Measurements from ENCODE around the gene GPC6. TPM values are rescaled to one million over a fixed set of nuclear protein-coding genes. Genes with fewer than 3 reads are reported as not detected.

GPC6 gene
- total RNA-seq, 1 experiment from 2014 or later = not detected

DNA sequence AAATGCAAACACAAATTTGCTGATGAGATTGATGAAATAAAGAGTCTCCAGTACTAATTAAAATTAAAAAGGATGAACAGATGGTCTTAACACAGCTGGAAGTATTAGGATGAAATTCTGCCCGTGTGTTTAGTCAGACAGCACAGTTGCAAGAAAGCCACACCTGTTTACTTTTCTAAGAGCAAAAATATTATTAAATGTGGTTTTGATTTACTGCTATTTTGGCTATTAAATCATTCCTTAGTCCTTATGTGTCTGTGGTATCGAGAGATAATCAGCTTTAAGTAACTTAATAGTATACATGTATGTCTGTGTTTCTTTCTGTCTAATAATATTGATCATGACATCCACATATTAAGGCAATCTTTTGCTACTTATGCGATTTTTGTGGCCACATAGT is 494.9 kb downstream of the GPC6 start:
- ChIA-PET POLR2A (ENCODE audit: unreplicated experiment) (no interaction called here), CTCF (no interaction called here)
- no peaks in the 10 kb centered on the region for H3K9me2 ChIP-seq (ENCODE audit: insufficient read depth)
- H3K36me3 ChIP-seq (ENCODE audit: low read depth) = no peaks in the 10 kb centered on the region
- no peaks in the 10 kb centered on the region for H4K20me1 ChIP-seq (ENCODE audit: insufficient read depth)
- no peak overlapping the region for H3K4me3 ChIP-seq
- intact Hi-C loops (cut with micrococcal nuclease; ENCODE audit: unreplicated experiment) = no loop called here
- H3K9me3 ChIP-seq (ENCODE audit: insufficient read depth, low read depth) = no peaks in the 10 kb centered on the region
- TF ChIP-seq EZH2 (IDR thresholded peaks at IDR 0.05; ENCODE audit: low read depth) = no peak
- TF ChIP-seq, protein P1, sequence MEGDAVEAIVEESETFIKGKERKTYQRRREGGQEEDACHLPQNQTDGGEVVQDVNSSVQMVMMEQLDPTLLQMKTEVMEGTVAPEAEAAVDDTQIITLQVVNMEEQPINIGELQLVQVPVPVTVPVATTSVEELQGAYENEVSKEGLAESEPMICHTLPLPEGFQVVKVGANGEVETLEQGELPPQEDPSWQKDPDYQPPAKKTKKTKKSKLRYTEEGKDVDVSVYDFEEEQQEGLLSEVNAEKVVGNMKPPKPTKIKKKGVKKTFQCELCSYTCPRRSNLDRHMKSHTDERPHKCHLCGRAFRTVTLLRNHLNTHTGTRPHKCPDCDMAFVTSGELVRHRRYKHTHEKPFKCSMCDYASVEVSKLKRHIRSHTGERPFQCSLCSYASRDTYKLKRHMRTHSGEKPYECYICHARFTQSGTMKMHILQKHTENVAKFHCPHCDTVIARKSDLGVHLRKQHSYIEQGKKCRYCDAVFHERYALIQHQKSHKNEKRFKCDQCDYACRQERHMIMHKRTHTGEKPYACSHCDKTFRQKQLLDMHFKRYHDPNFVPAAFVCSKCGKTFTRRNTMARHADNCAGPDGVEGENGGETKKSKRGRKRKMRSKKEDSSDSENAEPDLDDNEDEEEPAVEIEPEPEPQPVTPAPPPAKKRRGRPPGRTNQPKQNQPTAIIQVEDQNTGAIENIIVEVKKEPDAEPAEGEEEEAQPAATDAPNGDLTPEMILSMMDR (conservative IDR thresholded peaks at IDR 0.05) = no peak
- no peaks in the 10 kb centered on the region for H3F3A ChIP-seq (ENCODE audit: insufficient read depth, low read depth)
- H3K4me2 ChIP-seq = no peak overlapping the region
- DNase-seq = no peak
- H3K27me3 ChIP-seq (ENCODE audit: insufficient read depth, low read depth) = no peaks in the 10 kb centered on the region
- BruUV-seq (replicated peaks) = no TSS peak
- no peaks in the 10 kb centered on the region for H3K4me1 ChIP-seq (replicated peaks; ENCODE audit: insufficient read depth)
- H2AFZ ChIP-seq = no peak overlapping the region
- H3K79me2 ChIP-seq (ENCODE audit: low read depth) = no peaks in the 10 kb centered on the region
- H3K27ac ChIP-seq = no peak overlapping the region

DNA sequence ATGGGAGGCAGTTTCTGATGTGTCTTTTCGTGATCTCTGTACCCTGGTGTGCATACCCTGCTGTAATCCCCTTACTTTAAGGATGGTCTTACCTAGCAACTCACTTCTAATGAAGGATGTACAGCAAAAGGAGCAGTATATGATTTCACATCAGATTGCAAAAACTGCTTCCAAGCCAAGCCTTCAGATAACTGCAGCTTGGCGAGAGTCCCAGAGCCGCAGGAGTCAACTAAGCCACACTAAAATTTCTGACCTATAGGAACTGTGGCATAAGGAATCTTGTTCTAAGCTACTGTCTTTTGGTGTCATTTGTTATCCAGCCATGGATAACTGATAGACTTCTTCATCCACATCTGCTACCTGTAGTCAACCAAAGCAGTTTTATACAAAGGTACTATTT is 496.7 kb downstream of the GPC6 start:
- intact Hi-C loops (cut with micrococcal nuclease; ENCODE audit: unreplicated experiment) = no loop called here
- Histone ChIP-seq H3K79me2 (ENCODE audit: low read depth) (no peaks in the 10 kb centered on the region), H3K27me3 (ENCODE audit: insufficient read depth, low read depth) (no peaks in the 10 kb centered on the region), H3K4me1 (replicated peaks; ENCODE audit: insufficient read depth) (no peaks in the 10 kb centered on the region), H2AFZ (no peak overlapping the region), H3K9me3 (ENCODE audit: insufficient read depth, low read depth) (no peaks in the 10 kb centered on the region), H3F3A (ENCODE audit: insufficient read depth, low read depth) (no peaks in the 10 kb centered on the region), H4K20me1 (ENCODE audit: insufficient read depth) (no peaks in the 10 kb centered on the region), H3K4me2 (no peak overlapping the region), H3K4me3 (no peak overlapping the region), H3K36me3 (ENCODE audit: low read depth) (no peaks in the 10 kb centered on the region), H3K9me2 (ENCODE audit: insufficient read depth) (no peaks in the 10 kb centered on the region), H3K27ac (no peak overlapping the region)
- no TSS peak for BruUV-seq (replicated peaks)
- no peak for TF ChIP-seq EZH2 (IDR thresholded peaks at IDR 0.05; ENCODE audit: low read depth)
- TF ChIP-seq, protein P1 (conservative IDR thresholded peaks at IDR 0.05) = no peak
- CTCF ChIA-PET = no interaction called here
- POLR2A ChIA-PET (ENCODE audit: unreplicated experiment) = no interaction called here
- DNase-seq = no peak

DNA sequence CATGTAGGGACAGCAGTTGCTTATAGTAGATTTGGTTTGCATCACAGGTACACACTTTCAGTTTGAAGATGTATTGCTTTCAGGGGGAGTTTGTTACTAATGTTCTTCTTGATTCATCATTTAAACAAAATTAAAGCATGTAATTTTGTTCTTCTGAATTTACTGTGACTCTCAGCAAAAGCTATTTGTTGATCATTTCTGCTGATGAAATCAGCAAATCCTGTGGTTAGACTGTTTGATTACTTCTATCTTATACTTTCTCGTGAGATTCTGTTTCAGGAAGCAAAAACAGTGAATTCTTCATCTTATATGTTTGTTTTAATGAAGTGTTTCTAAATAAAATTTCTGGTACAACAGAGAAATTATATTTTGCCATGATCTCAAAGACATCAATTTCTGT is 497.6 kb downstream of the GPC6 start:
- H3K4me2 ChIP-seq = no peak overlapping the region
- no peaks in the 10 kb centered on the region for H3K9me3 ChIP-seq (ENCODE audit: insufficient read depth, low read depth)
- POLR2A ChIA-PET (ENCODE audit: unreplicated experiment) = no interaction called here
- no peaks in the 10 kb centered on the region for H3K27me3 ChIP-seq (ENCODE audit: insufficient read depth, low read depth)
- intact Hi-C loops (cut with micrococcal nuclease; ENCODE audit: unreplicated experiment) = no loop called here
- H3F3A ChIP-seq (ENCODE audit: insufficient read depth, low read depth) = no peaks in the 10 kb centered on the region
- no peaks in the 10 kb centered on the region for H3K79me2 ChIP-seq (ENCODE audit: low read depth)
- H3K27ac ChIP-seq = no peak overlapping the region
- BruUV-seq (replicated peaks) = no TSS peak
- H3K4me3 ChIP-seq = no peak overlapping the region
- H4K20me1 ChIP-seq (ENCODE audit: insufficient read depth) = no peaks in the 10 kb centered on the region
- no peaks in the 10 kb centered on the region for H3K9me2 ChIP-seq (ENCODE audit: insufficient read depth)
- CTCF ChIA-PET = no interaction called here
- DNase-seq = no peak
- no peak overlapping the region for H2AFZ ChIP-seq
- no peaks in the 10 kb centered on the region for H3K36me3 ChIP-seq (ENCODE audit: low read depth)
- TF ChIP-seq EZH2 (IDR thresholded peaks at IDR 0.05; ENCODE audit: low read depth) = no peak
- TF ChIP-seq, protein P1 (conservative IDR thresholded peaks at IDR 0.05) = no peak
- no peaks in the 10 kb centered on the region for H3K4me1 ChIP-seq (replicated peaks; ENCODE audit: insufficient read depth)
